IMR-90 (cell line): ENCODE results near the gene TLR6. TPM values are rescaled to one million over a fixed set of nuclear protein-coding genes. Genes with fewer than 3 reads are reported as not detected.

ENCODE experiments used
- ATAC-seq: fragments of 200-7000 bp; cut with Tn5 transposase; 2 replicates; pipeline ENCODE4 v1.9.1; 2020; ENCODE audit warnings: low read depth, mild to moderate bottlenecking, moderate library complexity
- BruUV-seq: library from RNA; stranded (reverse); fragments of 400-500 nt; replicated peaks from 2 replicates; lab custom pipeline; 2021; lab: Mats Ljungman, UMichigan
- CTCF ChIA-PET: fragments of 300-600 bp; formaldehyde crosslinking; extraction: SDS; loops from one replicate; lab custom pipeline; 2021; ENCODE audit warnings: antibody characterized with exemption; lab: Yijun Ruan, JAX
- POLR2A ChIA-PET: fragments of 300-600 bp; sonication (Branson Sonifier 250); formaldehyde crosslinking; loops from one replicate; lab custom pipeline; 2022; ENCODE audit warnings: antibody characterized with exemption; ENCODE audit not compliant: unreplicated experiment; lab: Charles Lee
- DNase-seq: peaks from one replicate; pipeline ENCODE4 v3.0.0; 2013
- H2AFZ ChIP-seq: replicated peaks from 2 replicates; pipeline ENCODE3; 2013; ENCODE audit warnings: low read length, mild to moderate bottlenecking; ENCODE audit not compliant: poor library complexity
- H2AK5ac ChIP-seq: 2 replicates; pipeline ENCODE4 v1.6.1; 2013; ENCODE audit warnings: low read depth, low read length, inconsistent platforms
- H2AK9ac ChIP-seq: replicated peaks from 2 replicates; pipeline ENCODE3; 2013; ENCODE audit warnings: mild to moderate bottlenecking, low read depth, low read length, moderate library complexity; ENCODE audit not compliant: poor library complexity
- H2BK120ac ChIP-seq: 2 replicates; pipeline ENCODE4 v1.6.1; 2013; ENCODE audit warnings: low read depth, low read length, inconsistent platforms
- H2BK15ac ChIP-seq: 3 replicates; pipeline ENCODE4 v1.6.1; 2013; ENCODE audit warnings: low read depth, low read length, inconsistent platforms
- H2BK20ac ChIP-seq: 2 replicates; pipeline ENCODE4 v1.6.1; 2013; ENCODE audit warnings: low read depth, mild to moderate bottlenecking, inconsistent platforms, low read length, moderate library complexity
- H2BK5ac ChIP-seq: 2 replicates; pipeline ENCODE4 v1.6.1; 2013; ENCODE audit warnings: mild to moderate bottlenecking, low read depth, low read length, inconsistent platforms; ENCODE audit not compliant: poor library complexity, severe bottlenecking
- H3K14ac ChIP-seq: replicated peaks from 2 replicates; pipeline ENCODE4 v1.6.1; 2013; ENCODE audit warnings: low read depth, low read length, inconsistent platforms
- H3K18ac ChIP-seq: 2 replicates; pipeline ENCODE4 v1.6.1; 2013; ENCODE audit warnings: low read depth, low read length, control low read depth
- H3K23ac ChIP-seq: 2 replicates; pipeline ENCODE4 v1.6.1; 2013; ENCODE audit warnings: low read depth, low read length, inconsistent platforms
- H3K27ac ChIP-seq: 2 replicates; pipeline ENCODE4 v1.5.1; 2013; ENCODE audit warnings: mild to moderate bottlenecking, control low read depth, low read length; ENCODE audit not compliant: insufficient read depth
- H3K27me3 ChIP-seq: 2 replicates; pipeline ENCODE4 v1.6.1; 2013; ENCODE audit warnings: low read length; ENCODE audit not compliant: control insufficient read depth, insufficient read depth
- H3K36me3 ChIP-seq: 2 replicates; pipeline ENCODE4 v1.6.1; 2013; ENCODE audit warnings: low read length, mixed read lengths; ENCODE audit not compliant: control insufficient read depth, insufficient read depth
- H3K4ac ChIP-seq: 2 replicates; pipeline ENCODE4 v1.6.1; 2013; ENCODE audit warnings: low read depth, low read length, inconsistent platforms
- H3K4me1 ChIP-seq: 2 replicates; pipeline ENCODE4 v1.6.1; 2013; ENCODE audit warnings: low read length, mixed read lengths; ENCODE audit not compliant: control insufficient read depth, insufficient read depth
- H3K4me2 ChIP-seq: 2 replicates; pipeline ENCODE4 v1.6.1; 2013; ENCODE audit warnings: low read depth, mild to moderate bottlenecking, control low read depth, low read length, moderate library complexity
- H3K4me3 ChIP-seq: 2 replicates; pipeline ENCODE4 v1.5.1; 2013; ENCODE audit warnings: low read depth, mild to moderate bottlenecking, control low read depth, low read length, moderate library complexity; ENCODE audit not compliant: insufficient read depth
- H3K56ac ChIP-seq: 2 replicates; pipeline ENCODE4 v1.6.1; 2013; ENCODE audit warnings: low read length, inconsistent platforms; ENCODE audit not compliant: insufficient read depth; ENCODE audit errors: extremely low read depth
- H3K79me1 ChIP-seq, 2 experiments: 2 replicates each; pipeline ENCODE4 v1.6.1; 2013; ENCODE audit warnings: low read length in 2 of 2, inconsistent platforms in 1 of 2, low read depth in 1 of 2
- H3K9ac ChIP-seq: 2 replicates; pipeline ENCODE4 v1.6.1; 2013; ENCODE audit warnings: low read depth, low read length, control low read depth
- H3K9me1 ChIP-seq: 2 replicates; pipeline ENCODE4 v1.6.1; 2013; ENCODE audit warnings: low read length, inconsistent platforms; ENCODE audit not compliant: insufficient read depth
- H3K9me3 ChIP-seq: 2 replicates; pipeline ENCODE4 v1.6.1; 2013; ENCODE audit warnings: low read length; ENCODE audit not compliant: control insufficient read depth, insufficient read depth
- H4K20me1 ChIP-seq: 2 replicates; pipeline ENCODE4 v1.6.1; 2013; ENCODE audit warnings: low read length, inconsistent platforms; ENCODE audit not compliant: insufficient read depth
- H4K5ac ChIP-seq: 2 replicates; pipeline ENCODE4 v1.6.1; 2013; ENCODE audit warnings: mild to moderate bottlenecking, low read depth, low read length, control low read depth
- H4K8ac ChIP-seq, 2 experiments: 2 replicates each; pipeline ENCODE4 v1.6.1; 2013; ENCODE audit warnings: low read depth in 2 of 2, low read length in 2 of 2, control low read depth in 1 of 2, inconsistent platforms in 1 of 2
- H4K91ac ChIP-seq: 2 replicates; pipeline ENCODE4 v1.6.1; 2013; ENCODE audit warnings: low read depth, low read length, inconsistent platforms; ENCODE audit not compliant: insufficient read depth
- BHLHE40 ChIP-seq: fragments of 150-350 bp; IDR thresholded peaks from 2 replicates; pipeline ENCODE4 v1.6.1; 2016; ENCODE audit warnings: mild to moderate bottlenecking, low read depth, low read length
- WGBS, 2 experiments: methylation state at CpG; one replicate each; pipeline versions ENCODE4 v1.1.5 to v1.1.7; 2013; ENCODE audit warnings: missing lambda C conversion rate in 2 of 2; ENCODE audit not compliant: insufficient read length in 1 of 2; ENCODE audit errors: extremely low coverage in 2 of 2; 5-methylcytosine and 5-hydroxymethylcytosine counted together
- dilution Hi-C: fragments of 300-500 bp; cut with HindIII; formaldehyde crosslinking; loops from one replicate; pipeline ENCODE4 v1.14.3; 2018; ENCODE audit warnings: low sequenced_read_pairs; ENCODE audit not compliant: unreplicated experiment
- in situ Hi-C: fragments of 300-500 bp; cut with MboI; formaldehyde crosslinking; loops from 3 replicates; pipeline ENCODE4 v1.14.3; 2019; ENCODE audit warnings: low sequenced_read_pairs, inconsistent platforms, mixed read lengths
- intact Hi-C: fragments of 100-400 bp; cut with micrococcal nuclease; formaldehyde crosslinking; loops from 2 replicates; pipeline ENCODE4 v1.10.0; 2022
- polyA plus RNA-seq, 3 experiments: library from polyadenylated mRNA; depleted of rRNA; stranded (reverse); fragments of >200 nt; gene quantifications; 2 replicates each; pipeline ENCODE4 v1.2.3, GENCODE V29; 2012; ENCODE audit warnings: low replicate concordance in 1 of 3
- total RNA-seq: library from RNA; depleted of rRNA; stranded (reverse); fragments of >200 nt; gene quantifications from 2 replicates; pipeline ENCODE4 v1.2.3, GENCODE V29; 2012

TLR6 gene
- total and polyA plus RNA-seq, 2 of the 4 experiments (the other 2 are of a cell fraction) = 1.4 to 3.9 TPM

DNA sequence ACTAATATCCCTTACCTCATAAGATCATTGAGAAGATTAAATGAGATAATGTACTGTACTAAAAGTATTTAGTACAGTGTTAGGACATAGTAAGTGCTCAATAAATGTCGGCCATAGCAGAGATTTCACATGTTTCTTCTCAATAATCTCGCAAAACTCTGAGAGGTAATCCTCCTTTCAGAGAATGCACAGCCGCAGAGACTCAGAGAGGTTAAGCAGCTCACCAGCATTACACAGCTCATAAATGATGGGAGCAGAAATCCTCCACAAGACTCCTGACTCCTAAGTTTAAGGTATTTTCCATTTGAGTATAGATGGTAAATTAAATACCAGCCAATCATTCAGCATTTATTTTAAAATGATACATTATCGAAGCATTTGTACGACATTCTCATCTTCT is 45.6 kb upstream of the TLR6 start:
- no peak overlapping the region for H3K4me2 ChIP-seq
- H3K36me3 ChIP-seq = peaks cover 44% of the 10 kb centered on the region

More for the DNA sequence above, 45.6 kb upstream of the TLR6 start:
- no peak overlapping the region for H3K56ac ChIP-seq
- dilution Hi-C loops = no loop called here
- no peak overlapping the region for H2AK5ac ChIP-seq
- H3K23ac ChIP-seq = no peak overlapping the region
- no peak overlapping the region for H4K5ac ChIP-seq
- H3K4me1 ChIP-seq = 0 out of 2 replicates have a peak, but pooled peaks cover 2% of the 10 kb centered on the region
- no peak overlapping the region for H4K91ac ChIP-seq
- H3K9ac ChIP-seq = no peak overlapping the region
- no peak for DNase-seq
- no peak overlapping the region for H3K14ac ChIP-seq
- no peak for ATAC-seq
- H2BK15ac ChIP-seq = no peak overlapping the region
- no peak overlapping the region for H2BK120ac ChIP-seq
- H2AFZ ChIP-seq = no peak overlapping the region
- no peak overlapping the region for H2BK20ac ChIP-seq
- intact Hi-C loops = loop anchor here (2.0 kb wide), 1 partner anchor 233 kb away; no protein-coding TSS in a partner anchor
- in situ Hi-C loops = no loop called here
- no peaks in the 10 kb centered on the region for H3K9me3 ChIP-seq
- H2BK5ac ChIP-seq = no peak overlapping the region
- peaks cover 4% of the 10 kb centered on the region; the same call in 1 of the 2 replicates for H4K20me1 ChIP-seq
- no peaks in the 10 kb centered on the region for H3K27me3 ChIP-seq
- H3K9me1 ChIP-seq = 0 out of 2 replicates have a peak, but pooled peaks cover 5% of the 10 kb centered on the region
- H3K79me1 ChIP-seq = peaks cover 47 to 77% of the 10 kb centered on the region in 2 experiments
- no peak for TF ChIP-seq BHLHE40
- no CpG with 5 or more reads among the region's 5 CpGs for WGBS, 2 experiments
- ChIA-PET CTCF (interaction anchor here (0.7 to 1.0 kb wide), 2 partner anchors 12 to 142 kb away, joined by 3 read pairs; no protein-coding TSS in a partner anchor), POLR2A (no interaction called here)
- H3K27ac ChIP-seq = no peak overlapping the region
- no peak overlapping the region for H3K18ac ChIP-seq
- H4K8ac ChIP-seq = no peak overlapping the region
- BruUV-seq = no TSS peak
- H3K4me3 ChIP-seq = no peak overlapping the region
- no peak overlapping the region for H3K4ac ChIP-seq
- H2AK9ac ChIP-seq = no peak overlapping the region
